Osteoblast (primary cell): ENCODE measurements around the gene NELFB. TPM values are rescaled to one million over a fixed set of nuclear protein-coding genes. Genes with fewer than 3 reads are reported as not detected.
"Not testable (repeated sequence)": the region's sequence is repeated elsewhere in the genome, so short reads cannot be mapped to it uniquely, and the experiment has no call there.

ENCODE experiments used
- DNase-seq: peaks from one replicate; pipeline ENCODE4 v3.0.0; 2011; ENCODE audit warnings: low spot score, mixed read lengths; ENCODE audit not compliant: insufficient read length; ENCODE audit errors: missing footprints
- H2AFZ ChIP-seq: 2 replicates; pipeline ENCODE4 v1.6.0; 2011; ENCODE audit warnings: mild to moderate bottlenecking, low read length
- H3K27ac ChIP-seq: 2 replicates; pipeline ENCODE4 v1.5.1; 2011; ENCODE audit warnings: mild to moderate bottlenecking, low read depth, low read length, moderate library complexity
- H3K27me3 ChIP-seq: 2 replicates; pipeline ENCODE4 v1.6.0; 2012; ENCODE audit warnings: mild to moderate bottlenecking, control low read depth, inconsistent platforms, low read length, moderate library complexity; ENCODE audit not compliant: insufficient read depth
- H3K36me3 ChIP-seq: 2 replicates; pipeline ENCODE4 v1.5.1; 2011; ENCODE audit warnings: mild to moderate bottlenecking, low read length, control low read depth, moderate library complexity; ENCODE audit not compliant: insufficient read depth
- H3K4me1 ChIP-seq: 2 replicates; pipeline ENCODE4 v1.5.1; 2011; ENCODE audit warnings: mild to moderate bottlenecking, low read length, control low read depth, moderate library complexity; ENCODE audit not compliant: insufficient read depth
- H3K4me2 ChIP-seq: 2 replicates; pipeline ENCODE4 v1.6.0; 2011; ENCODE audit warnings: mild to moderate bottlenecking, low read length; ENCODE audit not compliant: insufficient read depth
- H3K4me3 ChIP-seq: fragments of 200-600 bp; sonication (generic); 3 replicates; pipeline ENCODE4 v1.5.1; 2012; ENCODE audit warnings: mild to moderate bottlenecking, low read length, inconsistent platforms; ENCODE audit not compliant: insufficient read depth
- H3K79me2 ChIP-seq: 2 replicates; pipeline ENCODE4 v1.6.0; 2012; ENCODE audit warnings: mild to moderate bottlenecking, low read length, control low read depth, inconsistent platforms; ENCODE audit not compliant: insufficient read depth
- H3K9me3 ChIP-seq: 2 replicates; pipeline ENCODE4 v1.5.1; 2011; ENCODE audit warnings: low read depth, low read length, control low read depth
- H4K20me1 ChIP-seq: 2 replicates; pipeline ENCODE4 v1.6.0; 2012; ENCODE audit warnings: mild to moderate bottlenecking, low read length, control low read depth; ENCODE audit not compliant: insufficient read depth
- total RNA-seq: library from RNA; depleted of rRNA; stranded (reverse); fragments of >200 nt; gene quantifications from 2 replicates; pipeline ENCODE4 v1.2.3, GENCODE V29; 2012
- TF ChIP-seq, protein P1 (sequence below): IDR thresholded peaks from 2 replicates; pipeline ENCODE4 v1.5.1; 2011; ENCODE audit warnings: mild to moderate bottlenecking, low read depth, low read length, moderate library complexity; ENCODE audit errors: extremely low read depth

NELFB gene
- total RNA-seq, 1 donor: 47.4 TPM

DNA sequence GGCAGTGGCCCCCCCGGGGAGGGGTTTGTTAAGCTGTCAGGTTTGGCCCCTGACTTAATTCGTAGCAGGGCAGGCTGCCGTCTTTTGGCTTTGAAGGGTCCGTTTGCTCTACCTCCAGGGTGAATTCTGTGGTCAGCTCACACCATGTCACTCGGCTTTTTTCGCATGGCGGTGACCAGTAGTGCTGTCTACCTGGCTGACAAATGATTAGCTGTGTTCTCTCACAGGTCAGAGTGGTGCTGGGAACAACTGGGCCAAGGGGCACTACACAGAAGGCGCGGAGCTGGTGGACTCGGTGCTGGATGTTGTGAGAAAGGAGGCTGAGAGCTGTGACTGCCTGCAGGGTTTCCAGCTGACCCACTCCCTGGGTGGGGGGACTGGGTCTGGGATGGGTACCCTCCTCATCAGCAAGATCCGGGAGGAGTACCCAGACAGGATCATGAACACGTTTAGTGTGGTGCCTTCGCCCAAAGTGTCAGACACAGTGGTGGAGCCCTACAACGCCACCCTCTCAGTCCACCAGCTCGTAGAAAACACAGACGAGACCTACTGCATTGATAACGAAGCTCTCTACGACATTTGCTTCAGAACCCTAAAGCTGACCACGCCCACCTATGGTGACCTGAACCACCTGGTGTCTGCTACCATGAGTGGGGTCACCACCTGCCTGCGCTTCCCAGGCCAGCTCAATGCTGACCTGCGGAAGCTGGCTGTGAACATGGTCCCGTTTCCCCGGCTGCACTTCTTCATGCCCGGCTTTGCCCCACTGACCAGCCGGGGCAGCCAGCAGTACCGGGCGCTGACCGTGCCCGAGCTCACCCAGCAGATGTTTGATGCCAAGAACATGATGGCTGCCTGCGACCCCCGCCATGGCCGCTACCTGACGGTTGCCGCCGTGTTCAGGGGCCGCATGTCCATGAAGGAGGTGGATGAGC is 12.6 kb upstream of the NELFB start:
- Histone ChIP-seq H3K27ac (peak overlapping the region; percentile 34), H3K4me1 (peaks cover 8% of the 10 kb centered on the region), H3K4me3 (peak overlapping the region; percentile 89), H3K79me2 (peaks cover 39% of the 10 kb centered on the region), H4K20me1 (peaks cover 31% of the 10 kb centered on the region), H3K4me2 (peak overlapping the region; percentile 88), H2AFZ (no peak overlapping the region), H3K27me3 (no peaks in the 10 kb centered on the region), H3K36me3 (peaks cover 20% of the 10 kb centered on the region), H3K9me3 (no peaks in the 10 kb centered on the region)
- TF ChIP-seq, protein P1, sequence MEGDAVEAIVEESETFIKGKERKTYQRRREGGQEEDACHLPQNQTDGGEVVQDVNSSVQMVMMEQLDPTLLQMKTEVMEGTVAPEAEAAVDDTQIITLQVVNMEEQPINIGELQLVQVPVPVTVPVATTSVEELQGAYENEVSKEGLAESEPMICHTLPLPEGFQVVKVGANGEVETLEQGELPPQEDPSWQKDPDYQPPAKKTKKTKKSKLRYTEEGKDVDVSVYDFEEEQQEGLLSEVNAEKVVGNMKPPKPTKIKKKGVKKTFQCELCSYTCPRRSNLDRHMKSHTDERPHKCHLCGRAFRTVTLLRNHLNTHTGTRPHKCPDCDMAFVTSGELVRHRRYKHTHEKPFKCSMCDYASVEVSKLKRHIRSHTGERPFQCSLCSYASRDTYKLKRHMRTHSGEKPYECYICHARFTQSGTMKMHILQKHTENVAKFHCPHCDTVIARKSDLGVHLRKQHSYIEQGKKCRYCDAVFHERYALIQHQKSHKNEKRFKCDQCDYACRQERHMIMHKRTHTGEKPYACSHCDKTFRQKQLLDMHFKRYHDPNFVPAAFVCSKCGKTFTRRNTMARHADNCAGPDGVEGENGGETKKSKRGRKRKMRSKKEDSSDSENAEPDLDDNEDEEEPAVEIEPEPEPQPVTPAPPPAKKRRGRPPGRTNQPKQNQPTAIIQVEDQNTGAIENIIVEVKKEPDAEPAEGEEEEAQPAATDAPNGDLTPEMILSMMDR: no peak
- DNase-seq: peak; percentile 80

DNA sequence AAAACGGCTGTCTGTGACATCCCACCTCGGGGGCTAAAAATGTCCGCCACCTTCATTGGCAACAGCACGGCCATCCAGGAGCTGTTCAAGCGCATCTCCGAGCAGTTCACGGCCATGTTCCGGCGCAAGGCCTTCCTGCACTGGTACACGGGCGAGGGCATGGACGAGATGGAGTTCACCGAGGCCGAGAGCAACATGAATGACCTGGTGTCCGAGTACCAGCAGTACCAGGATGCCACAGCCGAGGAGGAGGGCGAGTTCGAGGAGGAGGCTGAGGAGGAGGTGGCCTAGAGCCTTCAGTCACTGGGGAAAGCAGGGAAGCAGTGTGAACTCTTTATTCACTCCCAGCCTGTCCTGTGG is 11.9 kb upstream of the NELFB start:
- peaks cover 20% of the 10 kb centered on the region for H3K36me3 ChIP-seq
- H3K4me2 ChIP-seq: peak overlapping the region; percentile 88
- H3K4me3 ChIP-seq: peak overlapping the region; percentile 89
- peaks cover 33% of the 10 kb centered on the region for H3K79me2 ChIP-seq
- DNase-seq, H3K27me3 ChIP-seq, H3K4me1 ChIP-seq, H2AFZ ChIP-seq, H3K9me3 ChIP-seq, H3K27ac ChIP-seq: not testable (repeated sequence)
- H4K20me1 ChIP-seq: peaks cover 31% of the 10 kb centered on the region

DNA sequence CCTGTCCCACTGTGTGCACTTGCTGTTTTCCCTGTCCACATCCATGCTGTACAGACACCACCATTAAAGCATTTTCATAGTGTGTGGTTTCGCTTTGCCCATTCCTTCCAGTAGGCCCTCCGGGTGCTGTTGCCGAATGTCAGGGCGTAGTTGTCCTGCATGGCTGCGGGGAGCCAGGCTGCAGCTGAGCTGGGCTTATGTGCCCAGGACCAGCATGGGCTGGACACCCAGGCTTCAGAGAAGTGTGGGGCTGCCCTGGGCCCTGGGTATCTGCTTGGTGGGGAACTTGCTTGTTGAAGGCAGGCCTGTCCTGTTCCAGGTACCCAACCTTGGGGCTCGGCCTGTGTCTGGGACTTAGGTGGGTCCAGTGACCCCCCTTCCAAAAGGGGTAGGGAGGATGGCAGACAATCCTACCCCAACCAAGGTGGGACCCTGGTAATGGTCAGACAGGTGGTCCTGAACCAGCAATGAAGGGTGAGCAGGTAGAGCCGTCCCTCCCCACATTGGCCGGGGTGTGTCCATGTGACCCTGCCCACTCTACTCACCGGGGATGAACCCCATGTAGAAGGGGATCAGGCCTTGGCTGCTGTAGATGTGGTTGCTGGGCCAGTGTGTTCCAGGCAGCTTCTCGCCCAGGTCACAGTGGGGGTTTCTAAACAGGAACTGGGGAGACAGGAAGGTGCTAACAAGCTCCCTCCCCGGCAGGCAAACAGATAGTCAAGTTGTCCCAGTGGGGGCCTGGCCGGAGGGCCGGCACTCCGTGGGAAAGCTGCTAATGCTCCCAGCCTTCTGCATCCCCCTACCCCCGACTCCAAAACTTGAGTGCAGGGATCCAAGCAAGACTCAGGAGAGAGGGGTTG is 11.3 kb upstream of the NELFB start:
- TF ChIP-seq, protein P1: no peak
- Histone ChIP-seq H3K27me3 (no peaks in the 10 kb centered on the region), H3K79me2 (peaks cover 26% of the 10 kb centered on the region), H3K27ac (no peak overlapping the region), H3K36me3 (peaks cover 20% of the 10 kb centered on the region), H2AFZ (no peak overlapping the region), H3K4me1 (peaks cover 8% of the 10 kb centered on the region), H3K4me2 (peak overlapping the region; percentile 4), H3K4me3 (no peak overlapping the region), H4K20me1 (peaks cover 31% of the 10 kb centered on the region), H3K9me3 (no peaks in the 10 kb centered on the region)
- DNase-seq: peak; percentile 84

DNA sequence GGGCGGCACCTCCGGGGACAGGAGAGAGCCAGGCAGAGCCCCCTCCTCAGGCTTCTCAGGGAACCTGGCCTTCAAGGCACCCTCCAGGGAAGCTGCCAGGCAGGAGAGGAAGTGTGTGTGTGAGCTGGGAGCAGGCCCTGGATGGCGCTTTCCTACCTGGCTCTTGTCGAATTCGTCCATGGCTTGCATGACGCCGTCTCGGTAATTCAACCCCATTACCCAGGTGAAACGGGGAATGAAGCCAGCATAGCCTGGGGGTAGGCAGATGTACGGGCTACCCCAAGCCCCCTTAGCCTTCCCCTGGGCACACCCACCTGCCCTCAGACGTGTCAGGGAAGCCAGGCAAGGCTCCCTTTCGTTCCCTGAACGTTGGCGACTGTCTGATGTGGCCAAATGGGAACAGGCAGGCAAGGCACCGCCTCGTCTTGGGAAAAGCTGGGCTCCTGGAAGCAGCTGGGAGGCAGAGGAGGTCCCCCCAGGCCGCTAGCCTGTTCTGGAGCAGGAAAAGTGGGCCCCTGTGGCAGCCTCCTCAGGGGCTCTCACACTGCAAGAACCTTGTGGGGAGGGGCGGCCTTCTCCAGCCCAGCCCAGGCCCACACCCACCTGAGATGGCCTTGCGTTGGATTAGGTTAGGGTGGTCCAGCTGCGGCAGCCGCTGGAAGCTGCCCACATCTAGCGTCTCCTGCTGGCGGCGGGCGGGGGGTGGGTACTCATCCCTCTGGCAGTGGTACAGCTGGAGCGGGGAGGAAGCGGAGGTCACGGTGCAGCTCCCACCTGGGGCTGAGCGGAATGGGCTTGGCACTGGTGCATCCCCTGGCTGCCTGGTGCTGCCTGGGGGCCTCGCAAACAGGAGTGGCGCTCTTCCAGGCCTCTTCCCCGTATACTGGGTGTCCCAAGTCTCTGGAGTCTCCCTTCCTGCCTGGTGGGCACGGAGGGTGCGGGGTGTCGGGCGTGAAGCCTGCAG is 10.4 kb upstream of the NELFB start:
- no peak overlapping the region for H2AFZ ChIP-seq

More for the DNA sequence above, 10.4 kb upstream of the NELFB start:
- H3K79me2 ChIP-seq: peaks cover 23% of the 10 kb centered on the region
- peaks cover 8% of the 10 kb centered on the region for H3K4me1 ChIP-seq
- peaks cover 20% of the 10 kb centered on the region for H3K36me3 ChIP-seq
- TF ChIP-seq, protein P1: no peak
- H4K20me1 ChIP-seq: peaks cover 31% of the 10 kb centered on the region
- peaks cover 3% of the 10 kb centered on the region for H3K27me3 ChIP-seq
- no peak overlapping the region for H3K27ac ChIP-seq
- peak; percentile 89 for DNase-seq
- H3K9me3 ChIP-seq: no peaks in the 10 kb centered on the region
- H3K4me2 ChIP-seq: no peak overlapping the region
- no peak overlapping the region for H3K4me3 ChIP-seq
